Uterus (tissue), 4 donors: ENCODE results near the gene CIAO3. TPM values are rescaled to one million over a fixed set of nuclear protein-coding genes. Genes with fewer than 3 reads are reported as not detected.

Experiments used
- DNase-seq, 2 donors: peaks; one replicate each; pipeline ENCODE4 v3.0.0-alpha.2; 2019 to 2020
- H3K27ac ChIP-seq, 2 donors: fragments of 200-600 bp; sonication (generic); 1 replicate in 1 of 2; 2 replicates in 1 of 2; pipeline ENCODE4 v1.5.1; 2016 to 2018
- H3K27me3 ChIP-seq, 2 donors: fragments of 200-600 bp; sonication (generic); one replicate each; pipeline ENCODE4 v1.5.1; 2018 to 2019; ENCODE audit warnings: control low read depth in 1 of 2
- H3K36me3 ChIP-seq, 2 donors: fragments of 200-600 bp; sonication (generic); one replicate each; pipeline ENCODE4 v1.5.1; 2019; ENCODE audit warnings: control low read depth in 1 of 2
- H3K4me1 ChIP-seq, 2 donors: fragments of 200-600 bp; sonication (generic); one replicate each; pipeline ENCODE4 v1.5.1; 2018 to 2019; ENCODE audit warnings: control low read depth in 1 of 2
- H3K4me3 ChIP-seq, 2 donors: fragments of 200-600 bp; sonication (generic); 1 replicate in 1 of 2; 2 replicates in 1 of 2; pipeline ENCODE4 v1.5.1; 2018 to 2019; ENCODE audit warnings: mild to moderate bottlenecking in 1 of 2
- H3K9me3 ChIP-seq, 2 donors: fragments of 200-600 bp; sonication (generic); one replicate each; pipeline ENCODE4 v1.5.1; 2019; ENCODE audit warnings: control low read depth in 1 of 2
- CTCF ChIP-seq, 4 experiments: fragments of 200-600 bp in 2 of 4; fragments of 450-650 bp in 2 of 4; sonication (generic) in 2 of 4; IDR thresholded peaks; one replicate each; pipeline ENCODE4 v1.5.1; 2016 to 2019; ENCODE audit warnings: antibody characterized with exemption in 4 of 4, mild to moderate bottlenecking in 2 of 4, moderate library complexity in 1 of 4
- POLR2A ChIP-seq, 2 donors: fragments of 450-650 bp; IDR thresholded peaks; one replicate each; pipeline ENCODE4 v1.6.1; 2016; ENCODE audit warnings: antibody characterized with exemption in 2 of 2, mild to moderate bottlenecking in 1 of 2, moderate library complexity in 1 of 2
- intact Hi-C: fragments of 100-400 bp; cut with DNase I; formaldehyde crosslinking; loops from one replicate; pipeline ENCODE4 v1.15.1; 2023; ENCODE audit warnings: low total_unique reads
- total RNA-seq, 4 donors: library from RNA; depleted of rRNA in 3 of 4; stranded (reverse); fragments of >200 nt in 3 of 4; gene quantifications; one replicate each; pipeline versions ENCODE4 v1.1.0 to v1.2.4, GENCODE V29; 2014 to 2023
- donor health status: DM: yes; HTN: yes; CAD: no.

The CIAO3 gene
- total RNA-seq, 4 donors from 2014 or later, result 14.1 to 43.3 (median 25.0) TPM

GRCh38 chr16:730666-731509 is 9.9 kb downstream of the CIAO3 start:
- no peak overlapping the region for H3K27ac ChIP-seq
- TF ChIP-seq CTCF (IDR thresholded peaks at IDR 0.05) (no peak), POLR2A (IDR thresholded peaks at IDR 0.05) (no peak)
- intact Hi-C loops, result no loop called here
- DNase-seq, result no peak
- H3K4me3 ChIP-seq, result no peak overlapping the region
- H3K4me1 ChIP-seq, result peaks cover 0 to 18% of the 10 kb centered on the region in 2 donors
- H3K27me3 ChIP-seq, result peaks cover 0 to 28% of the 10 kb centered on the region in 2 donors
- H3K36me3 ChIP-seq, result no peaks in the 10 kb centered on the region
- no peaks in the 10 kb centered on the region for H3K9me3 ChIP-seq

GRCh38 chr16:729768-730665 is 10.8 kb downstream of the CIAO3 start:
- Histone ChIP-seq H3K9me3 (no peaks in the 10 kb centered on the region), H3K27ac (no peak overlapping the region), H3K4me3 (no peak overlapping the region), H3K27me3 (peaks cover 0 to 28% of the 10 kb centered on the region in 2 donors), H3K36me3 (no peaks in the 10 kb centered on the region), H3K4me1 (peaks cover 0 to 18% of the 10 kb centered on the region in 2 donors)
- intact Hi-C loops, result no loop called here
- TF ChIP-seq CTCF (IDR thresholded peaks at IDR 0.05), result no peak
- no peak for DNase-seq

DNA sequence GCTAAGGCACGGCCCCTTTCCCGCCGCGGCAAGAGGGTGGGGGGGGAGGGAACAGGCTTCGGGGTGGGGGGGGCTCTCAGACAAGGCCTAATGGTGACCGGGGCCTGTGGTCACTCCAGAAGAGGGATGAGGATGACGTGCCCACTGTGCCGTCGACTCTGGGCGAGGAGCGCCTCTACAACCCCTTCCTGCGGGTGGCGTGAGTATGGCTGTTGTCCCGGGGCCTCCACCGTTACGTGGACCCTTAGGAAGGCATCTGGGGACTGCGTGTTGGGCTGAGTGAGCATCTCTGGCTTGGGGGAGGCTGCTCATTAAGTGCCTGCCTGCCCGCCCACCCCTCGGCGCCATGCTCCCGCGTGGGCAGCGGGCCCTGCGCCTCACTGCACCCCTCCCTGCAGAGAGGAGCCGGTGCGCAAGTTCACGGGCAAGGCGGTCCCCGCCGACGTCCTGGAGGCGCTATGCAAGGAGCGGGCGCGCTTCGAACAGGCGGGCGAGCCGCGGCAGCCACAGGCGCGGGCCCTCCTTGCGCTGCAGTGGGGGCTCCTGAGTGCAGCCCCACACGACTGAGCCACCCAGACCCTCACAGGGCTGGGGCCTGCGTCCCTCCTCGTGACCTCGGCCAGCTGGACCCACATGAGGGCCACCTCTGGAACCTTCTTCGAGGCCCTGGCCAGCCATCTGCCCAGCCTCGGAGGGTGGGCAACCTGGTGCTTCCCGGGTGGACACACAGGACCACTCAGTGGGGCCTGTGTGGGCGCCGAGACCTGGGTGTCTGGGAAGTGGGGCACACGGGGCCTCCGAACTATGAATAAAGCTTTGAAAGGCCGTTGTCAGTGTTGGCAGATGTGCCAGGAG is 11.7 kb downstream of the CIAO3 start:
- no peak for DNase-seq

More for the DNA sequence above, 11.7 kb downstream of the CIAO3 start:
- Histone ChIP-seq H3K4me1 (peaks cover 0 to 18% of the 10 kb centered on the region in 2 donors), H3K4me3 (no peak overlapping the region), H3K27me3 (peaks cover 0 to 28% of the 10 kb centered on the region in 2 donors), H3K36me3 (no peaks in the 10 kb centered on the region), H3K9me3 (no peaks in the 10 kb centered on the region), H3K27ac (no peak overlapping the region)
- no peak for TF ChIP-seq CTCF (IDR thresholded peaks at IDR 0.05)
- TF ChIP-seq POLR2A (IDR thresholded peaks at IDR 0.05), result no peak
- intact Hi-C loops, result no loop called here
